ENCODE data around the gene ENPP3. TPM values are rescaled to one million over a fixed set of nuclear protein-coding genes. Genes with fewer than 3 reads are reported as not detected.

The ENPP3 gene
- total and polyA plus RNA-seq, 2 of the 13 experiments (the other 11 are each of a cell fraction or from before 2014, with no cell fraction given), result 40.0 to 75.4 TPM

DNA sequence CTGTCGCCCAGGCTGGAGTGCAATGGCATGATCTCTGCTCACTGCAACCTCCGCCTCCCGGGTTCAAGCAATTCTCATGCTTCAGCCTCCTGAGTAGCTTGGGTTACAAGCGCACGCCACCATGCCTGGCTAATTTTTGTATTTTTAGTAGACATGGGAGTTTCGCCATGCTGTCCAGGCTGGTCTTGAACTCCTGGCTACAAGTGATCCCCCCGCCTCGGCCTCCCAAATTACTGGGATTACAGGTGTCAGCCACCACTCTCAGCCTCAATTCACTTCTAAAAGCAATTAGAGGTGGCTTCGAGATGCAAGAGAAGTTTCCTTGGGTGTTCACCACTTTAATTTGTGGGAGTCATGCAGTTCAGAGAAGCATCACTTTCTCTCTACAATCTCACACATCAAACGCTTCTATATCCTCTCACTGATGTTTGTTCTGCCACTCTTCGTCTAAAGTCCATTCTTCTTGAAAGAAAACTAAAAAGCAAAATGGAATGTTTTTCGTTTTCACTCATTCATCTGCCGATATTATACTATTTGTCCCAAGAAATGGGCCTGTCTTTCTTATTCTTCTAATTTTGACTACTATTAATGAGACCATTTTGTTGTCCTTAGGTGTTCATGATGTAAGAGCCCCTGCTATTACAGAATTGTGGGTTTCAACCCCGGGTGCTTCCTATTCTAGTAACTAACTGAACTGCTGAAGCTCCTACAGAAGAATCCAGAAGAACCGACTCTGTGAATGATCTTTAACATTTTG is 132.5 kb downstream of the ENPP3 start (continued):
- TF ChIP-seq TBL1XR1 (IDR thresholded peaks at IDR 0.05; ENCODE audit: borderline replicate concordance, low read length, partially characterized antibody), result no peak
- no peak for TF ChIP-seq BRCA1 (CRISPR knock-in tag; IDR thresholded peaks at IDR 0.05)
- no peak for TF ChIP-seq ZNF234 (CRISPR knock-in tag; conservative IDR thresholded peaks at IDR 0.05)
- no peak for TF ChIP-seq DNMT1 (CRISPR knock-in tag; IDR thresholded peaks at IDR 0.05)
- no peak for TF ChIP-seq KLF12 (CRISPR knock-in tag; IDR thresholded peaks at IDR 0.05; ENCODE audit: borderline replicate concordance)
- peak; percentile 38; the same call in 1 of the 2 replicates for TF ChIP-seq ZNF205 (CRISPR knock-in tag; IDR thresholded peaks at IDR 0.05)
- no peak for TF ChIP-seq HOXD1 (CRISPR knock-in tag; IDR thresholded peaks at IDR 0.05)
- no peak for TF ChIP-seq ZNF468 (CRISPR knock-in tag; IDR thresholded peaks at IDR 0.05)
- no peak; the same call in 1 of the 2 replicates for TF ChIP-seq KAT7 (CRISPR knock-in tag; IDR thresholded peaks at IDR 0.05; ENCODE audit: borderline replicate concordance)
- TF ChIP-seq, protein P1, sequence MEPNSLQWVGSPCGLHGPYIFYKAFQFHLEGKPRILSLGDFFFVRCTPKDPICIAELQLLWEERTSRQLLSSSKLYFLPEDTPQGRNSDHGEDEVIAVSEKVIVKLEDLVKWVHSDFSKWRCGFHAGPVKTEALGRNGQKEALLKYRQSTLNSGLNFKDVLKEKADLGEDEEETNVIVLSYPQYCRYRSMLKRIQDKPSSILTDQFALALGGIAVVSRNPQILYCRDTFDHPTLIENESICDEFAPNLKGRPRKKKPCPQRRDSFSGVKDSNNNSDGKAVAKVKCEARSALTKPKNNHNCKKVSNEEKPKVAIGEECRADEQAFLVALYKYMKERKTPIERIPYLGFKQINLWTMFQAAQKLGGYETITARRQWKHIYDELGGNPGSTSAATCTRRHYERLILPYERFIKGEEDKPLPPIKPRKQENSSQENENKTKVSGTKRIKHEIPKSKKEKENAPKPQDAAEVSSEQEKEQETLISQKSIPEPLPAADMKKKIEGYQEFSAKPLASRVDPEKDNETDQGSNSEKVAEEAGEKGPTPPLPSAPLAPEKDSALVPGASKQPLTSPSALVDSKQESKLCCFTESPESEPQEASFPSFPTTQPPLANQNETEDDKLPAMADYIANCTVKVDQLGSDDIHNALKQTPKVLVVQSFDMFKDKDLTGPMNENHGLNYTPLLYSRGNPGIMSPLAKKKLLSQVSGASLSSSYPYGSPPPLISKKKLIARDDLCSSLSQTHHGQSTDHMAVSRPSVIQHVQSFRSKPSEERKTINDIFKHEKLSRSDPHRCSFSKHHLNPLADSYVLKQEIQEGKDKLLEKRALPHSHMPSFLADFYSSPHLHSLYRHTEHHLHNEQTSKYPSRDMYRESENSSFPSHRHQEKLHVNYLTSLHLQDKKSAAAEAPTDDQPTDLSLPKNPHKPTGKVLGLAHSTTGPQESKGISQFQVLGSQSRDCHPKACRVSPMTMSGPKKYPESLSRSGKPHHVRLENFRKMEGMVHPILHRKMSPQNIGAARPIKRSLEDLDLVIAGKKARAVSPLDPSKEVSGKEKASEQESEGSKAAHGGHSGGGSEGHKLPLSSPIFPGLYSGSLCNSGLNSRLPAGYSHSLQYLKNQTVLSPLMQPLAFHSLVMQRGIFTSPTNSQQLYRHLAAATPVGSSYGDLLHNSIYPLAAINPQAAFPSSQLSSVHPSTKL (CRISPR knock-in tag; IDR thresholded peaks at IDR 0.05), result peak; percentile 90
- peak; percentile 94 for TF ChIP-seq KDM6A (CRISPR knock-in tag; IDR thresholded peaks at IDR 0.05; ENCODE audit: low read depth)
- TF ChIP-seq ADNP (CRISPR knock-in tag; IDR thresholded peaks at IDR 0.05), result peak; percentile 65
- TF ChIP-seq NBN (conservative IDR thresholded peaks at IDR 0.05), result no peak
- peak; percentile 65; the same call in 1 of the 2 replicates for TF ChIP-seq CREM (IDR thresholded peaks at IDR 0.05)
- TF ChIP-seq CREM (CRISPR knock-in tag; IDR thresholded peaks at IDR 0.05), result no peak
- peak; percentile 41; the same call in 1 of the 2 replicates for TF ChIP-seq ZNF350 (CRISPR knock-in tag; IDR thresholded peaks at IDR 0.05; ENCODE audit: borderline replicate concordance, low read depth)
- no peak for TF ChIP-seq CREB1 (IDR thresholded peaks at IDR 0.05)
- peak; percentile 9; the same call in 1 of the 2 replicates for TF ChIP-seq CREB1 (CRISPR knock-in tag; IDR thresholded peaks at IDR 0.05)
- no peak for TF ChIP-seq SAFB2 (CRISPR knock-in tag; IDR thresholded peaks at IDR 0.05; ENCODE audit: borderline replicate concordance, low read depth)
- TF ChIP-seq SMAD3 (CRISPR knock-in tag; IDR thresholded peaks at IDR 0.05), result peak; percentile 83
- no peak for TF ChIP-seq IKZF4 (CRISPR knock-in tag; IDR thresholded peaks at IDR 0.05; ENCODE audit: borderline replicate concordance, low read depth, not compliant biosample characterization)
- peak; percentile 43; the same call in 1 of the 2 replicates for TF ChIP-seq PHF21A (CRISPR knock-in tag; IDR thresholded peaks at IDR 0.05)
- TF ChIP-seq CENPT (CRISPR knock-in tag; IDR thresholded peaks at IDR 0.05; ENCODE audit: low read depth), result no peak
- no peak for TF ChIP-seq JARID2 (CRISPR knock-in tag; IDR thresholded peaks at IDR 0.05; ENCODE audit: insufficient replicate concordance)
- no peak for TF ChIP-seq SRSF4 (IDR thresholded peaks at IDR 0.05; ENCODE audit: low read depth, low read length, poor library complexity, severe bottlenecking)
- TF ChIP-seq, protein P2, sequence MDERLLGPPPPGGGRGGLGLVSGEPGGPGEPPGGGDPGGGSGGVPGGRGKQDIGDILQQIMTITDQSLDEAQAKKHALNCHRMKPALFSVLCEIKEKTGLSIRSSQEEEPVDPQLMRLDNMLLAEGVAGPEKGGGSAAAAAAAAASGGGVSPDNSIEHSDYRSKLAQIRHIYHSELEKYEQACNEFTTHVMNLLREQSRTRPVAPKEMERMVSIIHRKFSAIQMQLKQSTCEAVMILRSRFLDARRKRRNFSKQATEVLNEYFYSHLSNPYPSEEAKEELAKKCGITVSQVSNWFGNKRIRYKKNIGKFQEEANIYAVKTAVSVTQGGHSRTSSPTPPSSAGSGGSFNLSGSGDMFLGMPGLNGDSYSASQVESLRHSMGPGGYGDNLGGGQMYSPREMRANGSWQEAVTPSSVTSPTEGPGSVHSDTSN (CRISPR knock-in tag; IDR thresholded peaks at IDR 0.05), result no peak
- no peak for TF ChIP-seq FIP1L1 (IDR thresholded peaks at IDR 0.05; ENCODE audit: borderline replicate concordance, insufficient read depth, low read depth, low read length)
- TF ChIP-seq ZNF558 (CRISPR knock-in tag; IDR thresholded peaks at IDR 0.05; ENCODE audit: borderline replicate concordance), result no peak
